ENCODE results near the gene ALG8.

- TF ChIP-seq BACH1 (IDR thresholded peaks at IDR 0.05; ENCODE audit: low read length) (no peak), RNF2 (IDR thresholded peaks at IDR 0.05; ENCODE audit: borderline replicate concordance, low read depth, low read length, missing control alignments, poor library complexity, severe bottlenecking) (no peak), CTCF (IDR thresholded peaks at IDR 0.05; ENCODE audit: control extremely low read depth in 1 of 3, insufficient read depth in 1 of 3, low read depth in 1 of 3, low read length in 3 of 3) (no peak), CEBPB (IDR thresholded peaks at IDR 0.05; ENCODE audit: low read depth, low read length) (no peak), POLR2A (IDR thresholded peaks at IDR 0.05; ENCODE audit: control extremely low read depth in 1 of 2, low read depth in 2 of 2, low read length in 2 of 2) (no peak), GABPA (IDR thresholded peaks at IDR 0.05; ENCODE audit: borderline replicate concordance, insufficient read depth, low read length) (no peak), TAF1 (IDR thresholded peaks at IDR 0.05; ENCODE audit: low read depth, low read length) (no peak)
Observed at GRCh38 chr11:78083021-78083420, 56.4 kb downstream of the ALG8 start.
